Subcutaneous abdominal adipose tissue (tissue), 5 donors: Measurements from ENCODE around the gene SNPH.

Experiments
- H3K27ac ChIP-seq: one replicate; pipeline ENCODE4 v1.7.0; 2013; ENCODE audit warnings: low read depth, mild to moderate bottlenecking, inconsistent platforms, low read length, moderate library complexity
- H3K27me3 ChIP-seq, 5 donors: one replicate each; pipeline ENCODE4 v1.7.0; 2013; ENCODE audit warnings: low read length in 5 of 5, inconsistent platforms in 1 of 5; ENCODE audit not compliant: control insufficient read depth in 5 of 5, insufficient read depth in 4 of 5
- H3K36me3 ChIP-seq, 5 donors: one replicate each; pipeline ENCODE4 v1.7.0; 2013; ENCODE audit warnings: low read length in 5 of 5; ENCODE audit not compliant: control insufficient read depth in 5 of 5, insufficient read depth in 5 of 5
- H3K4me1 ChIP-seq, 5 donors: one replicate each; pipeline ENCODE4 v1.7.0; 2013; ENCODE audit warnings: low read length in 5 of 5, mild to moderate bottlenecking in 3 of 5, moderate library complexity in 1 of 5; ENCODE audit not compliant: control insufficient read depth in 5 of 5, insufficient read depth in 5 of 5
- H3K4me3 ChIP-seq, 5 donors: one replicate each; pipeline ENCODE4 v1.7.0; 2013; ENCODE audit warnings: low read length in 5 of 5, low read depth in 1 of 5
- H3K9ac ChIP-seq, 5 donors: one replicate each; pipeline ENCODE4 v1.7.0; 2013; ENCODE audit warnings: low read length in 5 of 5, mild to moderate bottlenecking in 4 of 5, moderate library complexity in 3 of 5
- H3K9me3 ChIP-seq, 5 donors: one replicate each; pipeline ENCODE4 v1.7.0; 2013; ENCODE audit warnings: low read length in 5 of 5; ENCODE audit not compliant: control insufficient read depth in 5 of 5
- donor health status: healthy.
- donor health status: healthy.
- donor health status: healthy.
- donor health status: healthy.
- donor health status: healthy.

The SNPH gene

GRCh38 chr20:1274485-1275311, 8.6 kb downstream of the SNPH start:
- Histone ChIP-seq H3K9me3 (no peaks in the 10 kb centered on the region), H3K27me3 (no peaks in the 10 kb centered on the region), H3K4me1 (no peaks in the 10 kb centered on the region), H3K36me3 (peaks cover 0 to 3% (median 0%) of the 10 kb centered on the region in 5 donors), H3K4me3 (no peak overlapping the region), H3K9ac (no peak overlapping the region), H3K27ac (no peak overlapping the region)

DNA sequence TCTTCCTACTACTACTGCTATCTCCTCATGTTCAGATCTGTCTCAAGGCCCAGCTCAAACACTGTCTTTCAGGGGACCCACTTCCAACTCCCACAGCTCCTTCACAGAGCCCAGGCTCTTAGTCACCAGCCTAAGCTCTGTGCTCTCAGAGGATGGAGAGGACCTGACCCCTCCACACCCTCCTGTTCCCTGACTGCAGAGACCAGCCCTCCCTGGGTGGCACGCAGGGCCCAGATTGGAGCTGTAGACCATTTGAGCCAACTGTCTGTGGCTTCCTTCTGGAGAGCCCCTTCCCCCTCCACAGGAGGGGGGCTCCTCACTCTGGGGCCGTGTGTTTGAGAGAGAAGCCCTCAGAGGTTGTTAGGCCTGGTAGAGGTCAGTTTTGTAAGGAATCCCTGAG, 9.8 kb downstream of the SNPH start:
- peak overlapping the region in 1 of 5 donors; percentile 18 for H3K9ac ChIP-seq
- no peaks in the 10 kb centered on the region for H3K4me1 ChIP-seq
- no peaks in the 10 kb centered on the region for H3K27me3 ChIP-seq
- H3K9me3 ChIP-seq: no peaks in the 10 kb centered on the region
- H3K36me3 ChIP-seq: peaks cover 0 to 3% (median 0%) of the 10 kb centered on the region in 5 donors
- H3K27ac ChIP-seq: no peak overlapping the region
- no peak overlapping the region for H3K4me3 ChIP-seq

- Histone ChIP-seq H3K27me3 (no peaks in the 10 kb centered on the region), H3K4me1 (no peaks in the 10 kb centered on the region), H3K9ac (no peak overlapping the region), H3K36me3 (peaks cover 0 to 3% (median 0%) of the 10 kb centered on the region in 5 donors), H3K4me3 (no peak overlapping the region), H3K27ac (no peak overlapping the region), H3K9me3 (no peaks in the 10 kb centered on the region)
Observed at GRCh38 chr20:1277529-1278322, 11.6 kb downstream of the SNPH start.

- Histone ChIP-seq H3K4me1 (no peaks in the 10 kb centered on the region), H3K27me3 (no peaks in the 10 kb centered on the region), H3K36me3 (peaks cover 0 to 3% (median 0%) of the 10 kb centered on the region in 5 donors), H3K27ac (no peak overlapping the region), H3K4me3 (no peak overlapping the region), H3K9me3 (no peaks in the 10 kb centered on the region), H3K9ac (no peak overlapping the region)
Observed at GRCh38 chr20:1278993-1279392, 12.9 kb downstream of the SNPH start.

- Histone ChIP-seq H3K27ac (no peak overlapping the region), H3K4me1 (no peaks in the 10 kb centered on the region), H3K9me3 (no peaks in the 10 kb centered on the region), H3K4me3 (no peak overlapping the region), H3K9ac (no peak overlapping the region), H3K27me3 (no peaks in the 10 kb centered on the region), H3K36me3 (peaks cover 0 to 3% (median 0%) of the 10 kb centered on the region in 5 donors)
Observed at GRCh38 chr20:1280195-1281102, 14.4 kb downstream of the SNPH start.

DNA sequence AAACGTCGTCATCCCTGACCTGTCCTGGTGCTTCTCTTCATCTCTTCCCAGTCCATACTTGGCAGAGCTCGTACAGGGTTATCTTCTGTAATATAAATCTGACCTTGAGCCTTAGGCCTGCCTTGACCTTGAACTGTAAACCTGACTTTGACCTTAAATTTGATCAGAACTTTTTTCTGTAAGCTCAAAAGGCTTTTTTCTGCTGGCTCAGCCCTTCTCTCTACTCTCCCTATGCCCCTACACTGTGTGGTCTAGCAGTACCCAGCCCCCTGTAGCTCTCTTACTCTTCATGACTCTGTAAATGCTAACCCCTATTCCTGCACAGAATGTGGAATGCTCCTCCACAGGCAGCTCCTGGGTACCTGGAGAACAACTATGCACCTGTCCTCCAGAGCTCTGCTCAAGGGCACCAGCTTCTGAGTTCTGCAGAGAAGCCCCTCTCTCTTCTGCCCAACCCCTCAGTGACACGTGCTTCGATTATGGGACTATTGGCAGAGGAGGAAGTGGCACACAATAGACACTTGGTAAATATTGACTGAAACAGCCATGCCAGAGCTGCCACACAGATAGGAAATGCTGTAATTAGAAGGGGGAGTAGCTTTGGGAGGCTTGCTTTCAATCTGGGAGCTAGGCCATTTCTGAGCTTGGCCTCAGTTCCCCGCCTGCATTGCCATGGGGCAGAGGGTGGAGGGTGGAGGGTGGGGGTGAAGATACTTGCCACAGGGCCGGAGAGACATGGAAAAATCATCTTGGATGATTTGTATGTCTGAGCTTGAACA, 15.4 kb downstream of the SNPH start:
- H3K4me3 ChIP-seq: no peak overlapping the region
- H3K4me1 ChIP-seq: no peaks in the 10 kb centered on the region
- no peak overlapping the region for H3K9ac ChIP-seq
- no peaks in the 10 kb centered on the region for H3K9me3 ChIP-seq
- no peak overlapping the region for H3K27ac ChIP-seq
- H3K27me3 ChIP-seq: no peaks in the 10 kb centered on the region
- H3K36me3 ChIP-seq: peaks cover 0 to 3% (median 0%) of the 10 kb centered on the region in 5 donors

- H3K27me3 ChIP-seq: no peaks in the 10 kb centered on the region
- no peaks in the 10 kb centered on the region for H3K4me1 ChIP-seq
- no peaks in the 10 kb centered on the region for H3K9me3 ChIP-seq
- H3K36me3 ChIP-seq: peaks cover 0 to 3% (median 0%) of the 10 kb centered on the region in 5 donors
- H3K27ac ChIP-seq: no peak overlapping the region
- no peak overlapping the region for H3K4me3 ChIP-seq
- H3K9ac ChIP-seq: no peak overlapping the region
Observed at GRCh38 chr20:1282966-1283365, 16.9 kb downstream of the SNPH start.

DNA sequence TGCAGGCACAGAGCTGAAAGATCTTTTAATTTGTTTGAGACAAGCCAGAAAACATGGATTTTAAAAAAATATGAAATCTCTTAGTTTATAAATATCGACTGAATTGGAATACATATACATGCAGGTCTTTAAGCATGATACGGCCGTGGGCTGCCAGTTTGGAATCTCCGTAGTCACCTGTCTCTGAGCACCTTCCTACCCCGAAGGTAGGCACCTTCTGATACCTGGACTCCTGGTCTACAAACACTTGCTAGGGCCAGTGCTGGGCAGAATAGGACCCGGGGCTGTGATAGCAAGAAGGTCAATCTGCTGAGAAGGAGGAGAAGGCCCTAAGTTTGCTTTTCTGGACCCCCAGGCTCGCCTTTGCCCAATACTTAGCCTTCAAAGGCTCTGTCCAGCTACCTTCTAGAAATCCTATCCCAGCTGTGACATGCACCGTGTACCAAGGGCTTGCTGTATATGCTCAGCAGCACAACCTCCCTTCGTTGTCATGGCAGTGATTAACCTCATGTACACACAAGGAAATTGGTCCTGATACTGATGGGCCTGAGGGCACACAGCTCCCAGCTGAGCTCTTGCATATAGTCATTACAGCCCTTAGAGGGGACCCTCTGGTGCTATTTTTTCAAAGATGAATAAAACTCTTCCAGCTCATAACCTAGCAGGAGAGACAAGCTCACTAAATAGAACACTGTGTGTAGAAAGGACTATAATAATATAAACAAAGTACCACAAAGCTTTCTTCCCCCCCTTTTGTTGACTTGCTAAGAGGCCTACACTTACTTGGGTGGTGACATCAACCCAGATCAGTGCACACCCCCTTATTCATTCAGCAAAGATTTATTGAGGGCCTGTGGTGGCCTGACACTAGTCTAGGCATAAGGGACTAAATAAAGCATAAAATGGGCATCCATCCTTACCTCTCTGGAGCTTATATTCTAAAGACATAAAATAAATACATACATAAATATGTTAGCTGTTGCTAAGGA, 17.7 kb downstream of the SNPH start:
- Histone ChIP-seq H3K4me1 (no peaks in the 10 kb centered on the region), H3K27me3 (no peaks in the 10 kb centered on the region), H3K9ac (no peak overlapping the region), H3K36me3 (peaks cover 0 to 3% (median 0%) of the 10 kb centered on the region in 5 donors), H3K27ac (no peak overlapping the region), H3K9me3 (no peaks in the 10 kb centered on the region), H3K4me3 (no peak overlapping the region)
